Measurements from ENCODE around the gene KMT2B. TPM values are rescaled to one million over a fixed set of nuclear protein-coding genes. Genes with fewer than 3 reads are reported as not detected.

KMT2B gene
- total and polyA plus RNA-seq, 9 of the 15 experiments (the other 6 are each of a cell fraction or from before 2014, with no cell fraction given): 0.63 to 43.9 (median 8.1) TPM

- TF ChIP-seq ZNF740 (CRISPR knock-in tag; IDR thresholded peaks at IDR 0.05): no peak
- no peak for TF ChIP-seq ZNF740 (tag; IDR thresholded peaks at IDR 0.05)
- TF ChIP-seq KDM5B (IDR thresholded peaks at IDR 0.05; ENCODE audit: insufficient replicate concordance, low read depth, low read length): peak; percentile 84
- TF ChIP-seq HDGF (IDR thresholded peaks at IDR 0.05): no peak
- no peak for TF ChIP-seq SIRT6 (IDR thresholded peaks at IDR 0.05; ENCODE audit: low read depth, low read length)
- TF ChIP-seq SLC30A9 (CRISPR knock-in tag; IDR thresholded peaks at IDR 0.05): no peak
- TF ChIP-seq PRMT5 (CRISPR knock-in tag; IDR thresholded peaks at IDR 0.05): no peak
- no peak for TF ChIP-seq CBX8 (IDR thresholded peaks at IDR 0.05; ENCODE audit: borderline replicate concordance, extremely low read depth, low read depth, low read length, poor library complexity, severe bottlenecking)
- TF ChIP-seq SMAD2 (IDR thresholded peaks at IDR 0.05; ENCODE audit: low read depth, low read length): no peak; the same call in 1 of the 2 replicates
- 0 out of 2 replicates have a peak, but pooled peaks have one; percentile 6 for TF ChIP-seq FOXJ2 (tag; IDR thresholded peaks at IDR 0.05)
- TF ChIP-seq ZNF277 (CRISPR knock-in tag; IDR thresholded peaks at IDR 0.05; ENCODE audit: borderline replicate concordance): no peak
- TF ChIP-seq ZBTB7A (IDR thresholded peaks at IDR 0.05; ENCODE audit: borderline replicate concordance, control insufficient read depth, low read depth, low read length): peak; percentile 49; the same call in 1 of the 2 replicates
- TF ChIP-seq KAT7 (CRISPR knock-in tag; IDR thresholded peaks at IDR 0.05; ENCODE audit: borderline replicate concordance): no peak; the same call in 1 of the 2 replicates
- TF ChIP-seq FOS (IDR thresholded peaks at IDR 0.05; ENCODE audit: extremely low read depth, insufficient read length): peak; percentile 96
- TF ChIP-seq KLF1 (tag; IDR thresholded peaks at IDR 0.05): peak; percentile 25; the same call in 1 of the 2 replicates
- TF ChIP-seq NFYB (IDR thresholded peaks at IDR 0.05; ENCODE audit: extremely low read depth, insufficient read length): peak; percentile 77
- peak; percentile 46 for TF ChIP-seq MEIS2 (IDR thresholded peaks at IDR 0.05; ENCODE audit: partially characterized antibody)
- TF ChIP-seq KLF6 (CRISPR knock-in tag; IDR thresholded peaks at IDR 0.05; ENCODE audit: borderline replicate concordance): peak; percentile 25; the same call in 1 of the 2 replicates
- TF ChIP-seq ETV6 (IDR thresholded peaks at IDR 0.05; ENCODE audit: borderline replicate concordance in 1 of 2, low read depth in 2 of 2, low read length in 1 of 2): no peak
- TF ChIP-seq ETV6 (CRISPR knock-in tag; IDR thresholded peaks at IDR 0.05; ENCODE audit: borderline replicate concordance): no peak
- TF ChIP-seq ZBTB2 (IDR thresholded peaks at IDR 0.05): 0 out of 2 replicates have a peak, but pooled peaks have one; percentile 11
- TF ChIP-seq CREM (IDR thresholded peaks at IDR 0.05; ENCODE audit: low read depth): peak; percentile 89
- TF ChIP-seq POLR2AphosphoS2 (IDR thresholded peaks at IDR 0.05; ENCODE audit: low read length): peak; percentile 97
- peak; percentile 92 for TF ChIP-seq ASH1L (IDR thresholded peaks at IDR 0.05; ENCODE audit: borderline replicate concordance, low read depth, partially characterized antibody)
These were observed 30.6 kb downstream of the KMT2B start, which contains the start of gene LIN37 (continued) for GRCh38 chr19:35748106-35749020.

All from K562 (cell line).